ENCODE results near the gene SAT1. TPM values are rescaled to one million over a fixed set of nuclear protein-coding genes. Genes with fewer than 3 reads are reported as not detected.

The SAT1 gene
- total and polyA plus RNA-seq, 4 donors = 201 to 434 (median 409) TPM

- no peaks in the 10 kb centered on the region for H3K4me1 ChIP-seq (ENCODE audit: control insufficient read depth, insufficient read depth, low read length)
- H3K9me3 ChIP-seq (ENCODE audit: control insufficient read depth, insufficient read depth, low read length) = peaks cover 1% of the 10 kb centered on the region
- H3K27ac ChIP-seq (ENCODE audit: low read depth, low read length) = no peak overlapping the region
- WGBS (ENCODE audit: insufficient coverage) = 94% methylated on average over 3 of the region's 5 CpGs
- no peaks in the 10 kb centered on the region for H3K36me3 ChIP-seq (ENCODE audit: control insufficient read depth, insufficient read depth, low read length)
- no peak for DNase-seq (ENCODE audit: low read depth in 4 of 6, low spot score in 6 of 6)
- H3K27me3 ChIP-seq (ENCODE audit: control insufficient read depth, insufficient read depth, low read length) = peaks cover 4% of the 10 kb centered on the region
- H3K4me3 ChIP-seq (ENCODE audit: low read depth, low read length) = no peak overlapping the region
These were observed 45.9 kb downstream of the SAT1 start for GRCh38 chrX:23828881-23829280.

DNA sequence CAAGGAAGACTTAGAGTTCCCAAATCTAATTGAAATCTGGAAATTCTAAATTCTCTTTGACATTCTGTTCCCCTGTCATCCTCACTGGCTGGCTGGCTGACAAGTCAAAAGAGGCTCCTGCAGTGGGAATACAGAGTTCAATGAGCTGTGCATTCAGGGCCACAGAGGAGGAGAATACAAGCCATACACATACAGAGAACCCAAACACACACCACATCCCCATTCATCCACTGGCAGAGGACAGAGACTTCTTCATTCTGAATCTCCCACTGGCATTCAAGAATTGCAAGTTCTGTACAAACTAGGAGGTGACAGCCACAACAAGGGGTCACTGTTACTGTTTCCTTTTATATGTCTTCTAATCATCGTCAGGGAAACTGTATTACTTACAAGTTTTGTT, 49.7 kb downstream of the SAT1 start:
- Histone ChIP-seq H3K9me3 (ENCODE audit: control insufficient read depth, insufficient read depth, low read length) (no peaks in the 10 kb centered on the region), H3K4me3 (ENCODE audit: low read depth, low read length) (no peak overlapping the region), H3K36me3 (ENCODE audit: control insufficient read depth, insufficient read depth, low read length) (no peaks in the 10 kb centered on the region), H3K27me3 (ENCODE audit: control insufficient read depth, insufficient read depth, low read length) (peaks cover 2% of the 10 kb centered on the region), H3K27ac (ENCODE audit: low read depth, low read length) (no peak overlapping the region), H3K4me1 (ENCODE audit: control insufficient read depth, insufficient read depth, low read length) (no peaks in the 10 kb centered on the region)
- DNase-seq (ENCODE audit: low read depth in 4 of 6, low spot score in 6 of 6) = peak in 3 of 6 donors; percentile 31 to 68 (median 49)
- WGBS (ENCODE audit: insufficient coverage) = no CpG with 5 or more reads among the region's 1 CpG

Small RNA genes within 50 kb of the gene (small RNA-seq; reads per million reads assigned to genes)
- gene RF00019 (ENCODE audit: low replicate concordance) = not detected

Other genes with a start within 250 kb of the SAT1 start
- 100 to 1,000 TPM in 1 of 2 donors, 10 to 100 TPM in 1; 97.0 to 166 TPM for gene PRDX4, start 115.7 kb upstream of the SAT1 start, total RNA-seq
- 10 to 100 TPM; 62.2 to 67.7 TPM for gene PRDX4, start 115.7 kb upstream of the SAT1 start, polyA plus RNA-seq (ENCODE audit: insufficient read length in 2 of 2)
- 10 to 100 TPM; 42.6 to 42.7 TPM for gene ACOT9, start 39.9 kb upstream of the SAT1 start, total RNA-seq
- gene ACOT9, start 39.9 kb upstream of the SAT1 start, polyA plus RNA-seq (ENCODE audit: insufficient read length in 2 of 2) = 10 to 100 TPM; 27.3 to 41.8 TPM
- 10 to 100 TPM; 34.5 to 50.0 TPM for gene APOO, start 124.8 kb downstream of the SAT1 start, total RNA-seq
- gene APOO, start 124.8 kb downstream of the SAT1 start, polyA plus RNA-seq (ENCODE audit: insufficient read length in 2 of 2) = 10 to 100 TPM; 73.3 to 79.7 TPM
- gene CXorf58, start 124.8 kb downstream of the SAT1 start, total RNA-seq = under 1 TPM; 0.11 to 0.30 TPM
- under 1 TPM; 0.25 to 0.38 TPM for gene CXorf58, start 124.8 kb downstream of the SAT1 start, polyA plus RNA-seq (ENCODE audit: insufficient read length in 2 of 2)
- gene KLHL15, start 244.0 kb downstream of the SAT1 start, total RNA-seq = 10 to 100 TPM; 16.3 to 28.0 TPM
- 1 to 10 TPM; 7.4 to 9.8 TPM for gene KLHL15, start 244.0 kb downstream of the SAT1 start, polyA plus RNA-seq (ENCODE audit: insufficient read length in 2 of 2)